PC-3 (cell line): Measurements from ENCODE around the gene GADL1.

Experiments used
- EZH2phosphoT487 ChIP-seq: fragments of 300-600 bp; sonication (generic); IDR thresholded peaks from 2 replicates; pipeline ENCODE4 v1.6.1; 2018; ENCODE audit warnings: mild to moderate bottlenecking, antibody characterized with exemption, low read length, borderline replicate concordance
- TF ChIP-seq, protein P1 (sequence below): fragments of 300-600 bp; sonication (generic); conservative IDR thresholded peaks from 2 replicates; pipeline ENCODE4 v1.5.1; 2017; ENCODE audit warnings: antibody characterized with exemption, low read depth, mild to moderate bottlenecking, low read length

GRCh38 chr3:30775040-30775439 is 119.4 kb downstream of the GADL1 start:
- TF ChIP-seq, protein P1, sequence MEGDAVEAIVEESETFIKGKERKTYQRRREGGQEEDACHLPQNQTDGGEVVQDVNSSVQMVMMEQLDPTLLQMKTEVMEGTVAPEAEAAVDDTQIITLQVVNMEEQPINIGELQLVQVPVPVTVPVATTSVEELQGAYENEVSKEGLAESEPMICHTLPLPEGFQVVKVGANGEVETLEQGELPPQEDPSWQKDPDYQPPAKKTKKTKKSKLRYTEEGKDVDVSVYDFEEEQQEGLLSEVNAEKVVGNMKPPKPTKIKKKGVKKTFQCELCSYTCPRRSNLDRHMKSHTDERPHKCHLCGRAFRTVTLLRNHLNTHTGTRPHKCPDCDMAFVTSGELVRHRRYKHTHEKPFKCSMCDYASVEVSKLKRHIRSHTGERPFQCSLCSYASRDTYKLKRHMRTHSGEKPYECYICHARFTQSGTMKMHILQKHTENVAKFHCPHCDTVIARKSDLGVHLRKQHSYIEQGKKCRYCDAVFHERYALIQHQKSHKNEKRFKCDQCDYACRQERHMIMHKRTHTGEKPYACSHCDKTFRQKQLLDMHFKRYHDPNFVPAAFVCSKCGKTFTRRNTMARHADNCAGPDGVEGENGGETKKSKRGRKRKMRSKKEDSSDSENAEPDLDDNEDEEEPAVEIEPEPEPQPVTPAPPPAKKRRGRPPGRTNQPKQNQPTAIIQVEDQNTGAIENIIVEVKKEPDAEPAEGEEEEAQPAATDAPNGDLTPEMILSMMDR = no peak
- TF ChIP-seq EZH2phosphoT487 = no peak
